ENCODE results near the gene CCDC186.

DNA sequence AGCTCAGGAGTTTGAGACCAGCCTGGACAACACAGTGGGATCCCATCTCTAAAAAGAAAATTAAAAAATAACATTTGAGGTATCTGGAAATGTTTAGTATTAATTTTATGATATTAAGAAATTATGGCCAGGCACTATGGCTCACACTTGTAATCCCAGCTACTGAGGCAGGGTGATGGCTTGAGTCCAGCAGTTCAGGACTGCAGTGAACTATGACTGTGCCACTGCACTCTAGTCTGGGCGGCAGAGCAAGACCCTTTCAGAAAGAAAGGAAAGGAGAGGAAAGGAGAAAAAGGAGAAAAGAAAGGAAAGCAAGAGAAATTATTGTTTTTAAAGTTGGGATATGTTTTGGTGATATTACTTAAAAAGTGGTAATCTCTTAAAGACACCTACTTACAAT, 2.5 kb upstream of the CCDC186 start:
- TF ChIP-seq, protein P1, sequence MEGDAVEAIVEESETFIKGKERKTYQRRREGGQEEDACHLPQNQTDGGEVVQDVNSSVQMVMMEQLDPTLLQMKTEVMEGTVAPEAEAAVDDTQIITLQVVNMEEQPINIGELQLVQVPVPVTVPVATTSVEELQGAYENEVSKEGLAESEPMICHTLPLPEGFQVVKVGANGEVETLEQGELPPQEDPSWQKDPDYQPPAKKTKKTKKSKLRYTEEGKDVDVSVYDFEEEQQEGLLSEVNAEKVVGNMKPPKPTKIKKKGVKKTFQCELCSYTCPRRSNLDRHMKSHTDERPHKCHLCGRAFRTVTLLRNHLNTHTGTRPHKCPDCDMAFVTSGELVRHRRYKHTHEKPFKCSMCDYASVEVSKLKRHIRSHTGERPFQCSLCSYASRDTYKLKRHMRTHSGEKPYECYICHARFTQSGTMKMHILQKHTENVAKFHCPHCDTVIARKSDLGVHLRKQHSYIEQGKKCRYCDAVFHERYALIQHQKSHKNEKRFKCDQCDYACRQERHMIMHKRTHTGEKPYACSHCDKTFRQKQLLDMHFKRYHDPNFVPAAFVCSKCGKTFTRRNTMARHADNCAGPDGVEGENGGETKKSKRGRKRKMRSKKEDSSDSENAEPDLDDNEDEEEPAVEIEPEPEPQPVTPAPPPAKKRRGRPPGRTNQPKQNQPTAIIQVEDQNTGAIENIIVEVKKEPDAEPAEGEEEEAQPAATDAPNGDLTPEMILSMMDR (IDR thresholded peaks at IDR 0.05), result no peak
- no peak for TF ChIP-seq POLR2AphosphoS5 (IDR thresholded peaks at IDR 0.05)
- no peak for TF ChIP-seq POLR2A (IDR thresholded peaks at IDR 0.05)

Measured in upper lobe of left lung (tissue), 4 donors.